HUES6 (cell line): ENCODE data around the gene SLC6A17.

Source experiments
- H3K27ac ChIP-seq: 2 replicates; pipeline ENCODE4 v1.7.0; 2013; ENCODE audit warnings: low read depth, mild to moderate bottlenecking, low read length, inconsistent platforms
- H3K27me3 ChIP-seq: 2 replicates; pipeline ENCODE4 v1.6.1; 2013; ENCODE audit warnings: low read length; ENCODE audit not compliant: control insufficient read depth, insufficient read depth
- H3K36me3 ChIP-seq: 2 replicates; pipeline ENCODE4 v1.6.1; 2013; ENCODE audit warnings: low read length; ENCODE audit not compliant: control insufficient read depth, insufficient read depth
- H3K4me1 ChIP-seq: 2 replicates; pipeline ENCODE4 v1.6.1; 2013; ENCODE audit warnings: low read length; ENCODE audit not compliant: control insufficient read depth, insufficient read depth
- H3K4me3 ChIP-seq: 2 replicates; pipeline ENCODE4 v1.5.1; 2013; ENCODE audit warnings: low read depth, low read length
- H3K9ac ChIP-seq: one replicate; pipeline ENCODE4 v1.6.1; 2013; ENCODE audit warnings: mild to moderate bottlenecking, low read length
- H3K9me3 ChIP-seq: 2 replicates; pipeline ENCODE4 v1.6.1; 2013; ENCODE audit warnings: low read depth, low read length; ENCODE audit not compliant: control insufficient read depth, insufficient read depth

The SLC6A17 gene

DNA sequence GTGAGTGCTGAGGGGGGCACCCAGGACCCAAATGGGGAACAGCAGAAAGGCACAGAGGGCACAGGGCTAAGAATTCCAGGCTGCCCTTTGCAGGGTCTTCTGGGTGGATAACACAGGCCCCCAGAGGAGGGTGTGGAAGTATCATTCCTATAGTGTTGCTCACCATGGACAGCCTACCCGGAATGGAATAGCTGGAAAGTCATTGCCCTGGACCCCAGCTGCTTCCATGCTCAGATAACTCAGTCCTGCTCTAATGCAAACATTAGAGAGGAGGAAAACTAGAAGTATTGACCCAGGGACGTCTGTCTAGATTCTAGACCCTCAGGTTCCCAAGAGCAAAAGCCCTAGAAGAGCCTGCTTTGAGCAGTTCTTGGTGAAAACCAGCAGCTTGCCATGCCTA, 24.7 kb downstream of the SLC6A17 start:
- H3K4me3 ChIP-seq: no peak overlapping the region
- no peaks in the 10 kb centered on the region for H3K9me3 ChIP-seq
- no peaks in the 10 kb centered on the region for H3K36me3 ChIP-seq
- no peak overlapping the region for H3K27ac ChIP-seq
- H3K9ac ChIP-seq: no peak overlapping the region
- H3K27me3 ChIP-seq: no peaks in the 10 kb centered on the region
- H3K4me1 ChIP-seq: peaks cover 19% of the 10 kb centered on the region

DNA sequence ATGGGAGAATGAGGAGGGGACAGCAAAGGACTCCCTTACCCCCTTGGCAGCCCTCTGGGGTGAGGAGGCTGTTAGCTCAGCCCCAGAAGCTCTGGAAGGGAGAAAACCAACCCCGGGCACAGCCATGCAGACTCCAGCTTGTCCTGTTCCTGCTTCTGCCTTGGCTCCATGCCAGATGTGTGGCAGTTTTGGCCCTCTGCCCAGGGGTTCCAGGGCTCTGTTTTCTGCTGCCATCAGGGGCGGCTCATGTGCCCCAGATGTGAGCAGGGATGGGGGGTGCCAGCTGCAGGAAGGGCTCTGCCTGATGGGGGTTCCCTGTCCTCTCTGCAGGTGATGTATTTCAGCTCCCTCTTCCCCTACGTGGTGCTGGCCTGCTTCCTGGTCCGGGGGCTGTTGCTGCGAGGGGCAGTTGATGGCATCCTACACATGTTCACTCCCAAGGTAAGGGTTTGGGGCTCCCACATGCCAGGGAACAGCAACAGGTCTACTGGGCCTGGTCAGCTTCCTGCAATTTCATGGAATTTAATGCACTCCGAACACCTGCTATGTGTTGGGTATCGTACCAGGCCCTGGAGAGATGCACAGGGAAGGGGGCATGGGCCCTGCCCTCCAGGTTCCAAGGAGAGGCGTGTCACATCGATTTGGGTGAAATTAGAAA, 26.1 kb downstream of the SLC6A17 start:
- H3K9ac ChIP-seq: no peak overlapping the region
- no peaks in the 10 kb centered on the region for H3K27me3 ChIP-seq
- H3K9me3 ChIP-seq: no peaks in the 10 kb centered on the region
- no peaks in the 10 kb centered on the region for H3K36me3 ChIP-seq
- H3K27ac ChIP-seq: no peak overlapping the region
- H3K4me1 ChIP-seq: peaks cover 19% of the 10 kb centered on the region
- no peak overlapping the region for H3K4me3 ChIP-seq

- no peak overlapping the region for H3K9ac ChIP-seq
- no peaks in the 10 kb centered on the region for H3K36me3 ChIP-seq
- H3K27ac ChIP-seq: no peak overlapping the region
These were observed 27.5 kb downstream of the SLC6A17 start for GRCh38 chr1:110177775-110178174.

DNA sequence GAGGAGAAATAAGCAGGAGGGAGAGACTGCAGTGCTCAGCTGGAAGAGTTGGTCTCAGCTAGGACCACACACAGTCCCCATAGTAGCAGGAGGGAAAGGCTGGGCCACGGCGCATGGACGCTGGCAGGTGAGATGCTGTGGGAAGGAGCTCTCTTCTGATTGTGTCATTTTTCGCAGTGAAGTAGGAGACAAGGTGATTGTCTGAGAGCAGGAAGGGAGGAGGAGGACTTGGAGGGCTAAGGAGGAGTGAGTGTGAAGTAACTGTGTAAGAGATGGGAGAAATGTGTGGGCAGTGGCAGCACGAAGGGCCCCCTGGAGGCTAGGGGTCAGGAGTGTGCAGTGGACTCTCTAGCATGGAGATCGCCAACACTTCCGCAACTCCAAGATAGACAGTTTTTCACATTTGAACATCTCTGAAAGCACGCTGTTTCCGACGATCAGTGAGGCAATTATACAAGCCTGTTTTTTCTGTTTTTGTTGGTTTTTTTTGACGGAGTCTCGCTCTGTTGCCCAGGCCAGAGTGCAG, 33.4 kb downstream of the SLC6A17 start:
- Histone ChIP-seq H3K9ac (no peak overlapping the region), H3K4me1 (peaks cover 5% of the 10 kb centered on the region; the same call in 1 of the 2 replicates), H3K27ac (no peak overlapping the region), H3K27me3 (peaks cover 8% of the 10 kb centered on the region; the same call in 1 of the 2 replicates), H3K4me3 (no peak overlapping the region), H3K36me3 (no peaks in the 10 kb centered on the region), H3K9me3 (no peaks in the 10 kb centered on the region)

More at GRCh38 chr1:110177775-110178174, 27.5 kb downstream of the SLC6A17 start:
- Histone ChIP-seq H3K9me3 (no peaks in the 10 kb centered on the region), H3K27me3 (peaks cover 2% of the 10 kb centered on the region; the same call in 1 of the 2 replicates), H3K4me1 (peaks cover 15% of the 10 kb centered on the region), H3K4me3 (no peak overlapping the region)

GRCh38 chr1:110184446-110184845, 34.2 kb downstream of the SLC6A17 start:
- no peak overlapping the region for H3K4me3 ChIP-seq
- H3K4me1 ChIP-seq: peaks cover 5% of the 10 kb centered on the region; the same call in 1 of the 2 replicates
- H3K36me3 ChIP-seq: no peaks in the 10 kb centered on the region
- H3K9ac ChIP-seq: no peak overlapping the region
- H3K27ac ChIP-seq: no peak overlapping the region
- peaks cover 8% of the 10 kb centered on the region; the same call in 1 of the 2 replicates for H3K27me3 ChIP-seq
- H3K9me3 ChIP-seq: no peaks in the 10 kb centered on the region

DNA sequence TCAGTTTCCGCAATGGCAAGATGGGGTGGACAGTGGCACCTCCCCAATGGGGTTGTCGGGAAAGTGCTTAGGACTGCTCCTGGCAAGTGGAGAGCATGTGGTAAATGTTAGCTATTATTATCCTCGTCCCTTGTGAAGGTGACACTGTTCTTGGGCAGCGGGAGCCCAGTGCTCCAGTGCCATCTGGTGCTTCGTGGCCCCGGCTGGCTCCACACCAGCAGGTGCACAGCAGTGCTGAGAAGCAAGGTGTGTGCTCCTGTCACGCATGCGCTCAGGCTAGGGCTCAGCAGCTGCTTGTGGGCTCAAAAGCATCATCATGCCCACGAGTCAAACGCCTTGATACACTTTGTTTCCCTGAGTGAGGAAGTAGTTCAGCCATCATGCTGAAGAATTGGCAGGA, 34.9 kb downstream of the SLC6A17 start:
- peaks cover 8% of the 10 kb centered on the region; the same call in 1 of the 2 replicates for H3K27me3 ChIP-seq
- no peak overlapping the region for H3K9ac ChIP-seq
- H3K36me3 ChIP-seq: no peaks in the 10 kb centered on the region
- no peak overlapping the region for H3K4me3 ChIP-seq
- H3K27ac ChIP-seq: no peak overlapping the region
- H3K9me3 ChIP-seq: no peaks in the 10 kb centered on the region
- peaks cover 5% of the 10 kb centered on the region; the same call in 1 of the 2 replicates for H3K4me1 ChIP-seq

DNA sequence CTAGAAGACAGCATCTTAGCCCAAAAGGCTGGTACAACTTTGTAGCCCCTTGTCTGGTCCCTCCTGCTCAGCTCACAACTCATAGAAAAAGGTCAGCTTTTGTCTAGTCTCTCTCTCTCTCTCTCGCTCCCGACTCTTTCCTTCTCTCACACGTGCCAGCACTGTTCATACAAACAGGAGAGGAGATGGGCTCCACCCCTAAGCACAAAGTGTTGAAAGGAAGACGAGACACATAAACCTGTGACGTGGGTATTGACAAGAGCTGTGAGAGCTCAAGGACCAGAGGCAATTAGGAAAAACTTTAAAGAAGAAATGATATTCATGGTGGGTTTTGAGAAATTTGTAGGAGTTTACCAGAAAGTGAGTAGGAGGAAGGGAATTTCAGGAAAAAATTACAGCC, 36.3 kb downstream of the SLC6A17 start:
- peaks cover 5% of the 10 kb centered on the region; the same call in 1 of the 2 replicates for H3K4me1 ChIP-seq
- no peak overlapping the region for H3K4me3 ChIP-seq
- no peak overlapping the region for H3K9ac ChIP-seq
- H3K9me3 ChIP-seq: no peaks in the 10 kb centered on the region
- no peak overlapping the region for H3K27ac ChIP-seq
- H3K27me3 ChIP-seq: peaks cover 8% of the 10 kb centered on the region; the same call in 1 of the 2 replicates
- no peaks in the 10 kb centered on the region for H3K36me3 ChIP-seq

- Histone ChIP-seq H3K4me3 (no peak overlapping the region), H3K36me3 (no peaks in the 10 kb centered on the region), H3K9me3 (no peaks in the 10 kb centered on the region), H3K27ac (no peak overlapping the region), H3K27me3 (peaks cover 5% of the 10 kb centered on the region; the same call in 1 of the 2 replicates), H3K4me1 (peaks cover 5% of the 10 kb centered on the region; the same call in 1 of the 2 replicates), H3K9ac (no peak overlapping the region)
These were observed 37.0 kb downstream of the SLC6A17 start for GRCh38 chr1:110187139-110187890.

DNA sequence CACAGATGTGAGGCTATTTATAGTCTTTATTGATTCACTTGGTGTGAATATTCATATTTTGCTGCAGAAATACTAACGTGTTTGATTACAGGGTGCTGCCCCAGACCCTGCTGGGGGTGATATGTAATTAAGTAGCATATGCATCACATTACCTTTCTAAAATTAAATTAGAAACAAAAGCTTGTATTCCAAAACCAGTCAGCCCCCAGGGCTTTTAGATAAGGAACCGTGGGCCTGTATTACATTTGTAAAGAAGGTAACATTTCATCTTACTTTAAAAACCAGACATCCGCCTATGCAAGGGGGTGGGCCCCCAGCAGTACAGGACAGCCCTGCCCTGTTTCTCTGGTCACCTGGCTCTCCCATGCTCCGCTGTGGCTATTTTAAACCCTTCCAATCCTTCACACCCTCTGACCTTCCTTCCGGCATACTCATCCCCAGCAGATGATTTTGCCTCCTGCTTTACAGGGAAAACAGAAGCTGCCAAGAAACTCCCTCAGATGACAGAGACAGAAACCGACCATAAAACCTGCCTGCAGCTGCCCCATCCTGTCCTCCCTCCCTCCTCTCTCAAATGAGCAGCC, 37.8 kb downstream of the SLC6A17 start:
- Histone ChIP-seq H3K9ac (no peak overlapping the region), H3K9me3 (no peaks in the 10 kb centered on the region), H3K36me3 (no peaks in the 10 kb centered on the region), H3K27ac (no peak overlapping the region), H3K4me3 (no peak overlapping the region), H3K27me3 (peaks cover 5% of the 10 kb centered on the region; the same call in 1 of the 2 replicates), H3K4me1 (peaks cover 5% of the 10 kb centered on the region; the same call in 1 of the 2 replicates)

- Histone ChIP-seq H3K4me1 (peaks cover 5% of the 10 kb centered on the region; the same call in 1 of the 2 replicates), H3K9me3 (no peaks in the 10 kb centered on the region), H3K27me3 (peaks cover 5% of the 10 kb centered on the region; the same call in 1 of the 2 replicates), H3K27ac (no peak overlapping the region), H3K9ac (no peak overlapping the region), H3K36me3 (no peaks in the 10 kb centered on the region), H3K4me3 (no peak overlapping the region)
These were observed 38.9 kb downstream of the SLC6A17 start for GRCh38 chr1:110189181-110189580.
